ENCODE data around the gene RPL3. TPM values are rescaled to one million over a fixed set of nuclear protein-coding genes. Genes with fewer than 3 reads are reported as not detected.

RPL3 gene
- total RNA-seq, 1 experiment from 2014 or later, result 2,830 TPM

- H2BK5ac ChIP-seq (ENCODE audit: insufficient read length, low read length), result no peak overlapping the region
- peaks cover 7 to 20% (median 10%) of the 10 kb centered on the region in 3 experiments; a peak in 4 of 7 replicates for H3K36me3 Mint-ChIP-seq (ENCODE audit: insufficient read depth in 1 of 3, low read depth in 3 of 3)
- no peak overlapping the region for H2BK12ac ChIP-seq (ENCODE audit: insufficient read length, low read depth, low read length)
- peaks cover 9% of the 10 kb centered on the region for H3K27me3 Mint-ChIP-seq (ENCODE audit: low read depth)
- no peaks in the 10 kb centered on the region for H3K9me3 ChIP-seq (ENCODE audit: control insufficient read depth, low read depth, low read length)
- H2AFZ ChIP-seq (ENCODE audit: low read length), result no peak overlapping the region
- H2BK20ac ChIP-seq (ENCODE audit: low read depth, low read length, poor library complexity, severe bottlenecking), result no peak overlapping the region
- no peak for DNase-seq
- H3K4me2 ChIP-seq (ENCODE audit: insufficient read depth, insufficient read length, low read length), result no peak overlapping the region
- peaks cover under 1% of the 10 kb centered on the region; the same call in 1 of the 2 replicates for H3K4me1 ChIP-seq (ENCODE audit: insufficient read depth, low read length)
- H3K18ac ChIP-seq (ENCODE audit: insufficient read length, low read depth, low read length), result no peak overlapping the region
- no peak overlapping the region for H2BK15ac ChIP-seq (ENCODE audit: low read depth, low read length)
- no peak for TF ChIP-seq CTCF (conservative IDR thresholded peaks at IDR 0.05)
- no peak overlapping the region for H3K9ac ChIP-seq (ENCODE audit: extremely low read depth, insufficient read length, low read length)
- no peak overlapping the region for H4K91ac ChIP-seq (ENCODE audit: insufficient read length, low read depth, low read length)
- no peaks in the 10 kb centered on the region for H3K79me2 ChIP-seq (ENCODE audit: insufficient read depth, low read length)
- no peaks in the 10 kb centered on the region for H3K79me1 ChIP-seq (ENCODE audit: insufficient read depth, low read depth, low read length, poor library complexity, severe bottlenecking)
- H3K4me3 Mint-ChIP-seq, result no peak overlapping the region
- H3K14ac ChIP-seq (ENCODE audit: insufficient read depth, low read length), result no peak overlapping the region
- H3K27ac ChIP-seq (ENCODE audit: insufficient read length, low read depth, low read length), result no peak overlapping the region
- H4K5ac ChIP-seq (ENCODE audit: insufficient read length, low read depth, low read length), result no peak overlapping the region
- H4K8ac ChIP-seq (replicated peaks; ENCODE audit: insufficient read length, low read depth, low read length), result no peak overlapping the region
- H3K27ac Mint-ChIP-seq, result no peak overlapping the region
- H2BK120ac ChIP-seq (ENCODE audit: low read depth, low read length, poor library complexity, severe bottlenecking), result no peak overlapping the region
- peaks cover 13 to 15% of the 10 kb centered on the region in 2 experiments for H3K9me3 Mint-ChIP-seq
- no peak overlapping the region for H3T11ph ChIP-seq (ENCODE audit: low read length)
- H3K23ac ChIP-seq (ENCODE audit: insufficient read length, low read depth, low read length), result no peak overlapping the region
- H3K27me3 ChIP-seq (ENCODE audit: insufficient read depth, low read length), result no peaks in the 10 kb centered on the region
- WGBS (ENCODE audit: extremely low coverage, insufficient read length, low lambda C conversion rate), result no CpG with 5 or more reads among the region's 17 CpGs
- H2AK5ac ChIP-seq (ENCODE audit: insufficient read length, low read length), result no peak overlapping the region
- H3K23me2 ChIP-seq (ENCODE audit: insufficient read length, low read depth, low read length, poor library complexity, severe bottlenecking), result no peaks in the 10 kb centered on the region
- no peaks in the 10 kb centered on the region for H4K20me1 ChIP-seq (ENCODE audit: control insufficient read depth, insufficient read depth, insufficient read length)
- H3K56ac ChIP-seq (ENCODE audit: insufficient read length, low read depth, low read length), result no peak overlapping the region
- peaks cover 12 to 19% of the 10 kb centered on the region in 2 experiments for H3K4me1 Mint-ChIP-seq
- no peak overlapping the region for H3K4ac ChIP-seq (ENCODE audit: low read depth, low read length)
These were observed 45.2 kb downstream of the RPL3 start for GRCh38 chr22:39273950-39274887.
